Activated CD4-positive, alpha-beta memory T cell treated with anti-CD3 and anti-CD28 coated beads, Interleukin-2, amount 10 ng/mL, durations not matched to agents 7 days and 5 days (primary cell): ENCODE results near the gene ELL3. TPM values are rescaled to one million over a fixed set of nuclear protein-coding genes. Genes with fewer than 3 reads are reported as not detected.

Source experiments
- CTCF ChIA-PET: fragments of 350-600 bp; sonication (Branson Sonifier 250); formaldehyde crosslinking; loops from one replicate; lab custom pipeline; 2021; ENCODE audit warnings: antibody characterized with exemption, inconsistent platforms; lab: Charles Lee
- POLR2A ChIA-PET: fragments of 350-600 bp; sonication (Branson Sonifier 250); formaldehyde crosslinking; loops from one replicate; lab custom pipeline; 2021; ENCODE audit warnings: antibody characterized with exemption; lab: Charles Lee
- DNase-seq: peaks from one replicate; pipeline ENCODE4 v3.0.0-alpha.2; 2020
- H3K27ac Mint-ChIP-seq: one replicate; pipeline ENCODE4 v1.8.0; 2021; ENCODE audit warnings: mild to moderate bottlenecking, mixed read lengths
- H3K27me3 Mint-ChIP-seq: one replicate; pipeline ENCODE4 v1.8.0; 2021; ENCODE audit warnings: mixed read lengths
- H3K36me3 Mint-ChIP-seq: one replicate; pipeline ENCODE4 v1.8.0; 2021; ENCODE audit warnings: low read depth, mixed read lengths
- H3K4me1 Mint-ChIP-seq: one replicate; pipeline ENCODE4 v1.8.0; 2021; ENCODE audit warnings: mixed read lengths
- H3K4me3 Mint-ChIP-seq: one replicate; pipeline ENCODE4 v1.8.0; 2021; ENCODE audit warnings: mild to moderate bottlenecking, mixed read lengths
- H3K9me3 Mint-ChIP-seq: one replicate; pipeline ENCODE4 v1.8.0; 2021; ENCODE audit warnings: mixed read lengths
- total RNA-seq, 2 experiments: library from RNA; stranded (reverse); gene quantifications; one replicate each; pipeline ENCODE4 v1.2.3, GENCODE V29; 2021

The ELL3 gene
- total RNA-seq, 2 experiments from 2014 or later, result 0.25 to 0.33 TPM

GRCh38 chr15:43799945-43800285, 23.1 kb upstream of the ELL3 start, which contains the start of gene SERINC4:
SERINC4 (minus strand) TSS chr15:43800220; CDS start chr15:43799986, 234 bp downstream.
- no peaks in the 10 kb centered on the region for H3K9me3 Mint-ChIP-seq
- POLR2A ChIA-PET, result interaction anchor here (0.8 to 12.2 kb wide), 13 partner anchors 9 to 936 kb away, joined by 3 to 163 read pairs (median 5); partner anchors contain the start of genes ELL3, MFAP1, PDIA3 and SERF2
- peaks cover 52% of the 10 kb centered on the region for H3K4me1 Mint-ChIP-seq
- peaks cover 71% of the 10 kb centered on the region for H3K36me3 Mint-ChIP-seq
- DNase-seq, result no peak
- peak within 1 kb of the TSS; percentile 100 for H3K4me3 Mint-ChIP-seq
- no peaks in the 10 kb centered on the region for H3K27me3 Mint-ChIP-seq
- CTCF ChIA-PET, result interaction anchor here (1.0 to 2.9 kb wide), 5 partner anchors 11 to 290 kb away, joined by 4 to 9 read pairs (median 5); partner anchors contain the start of genes ELL3 and MFAP1
- H3K27ac Mint-ChIP-seq, result peak within 1 kb of the TSS; percentile 93

- H3K9me3 Mint-ChIP-seq, result no peaks in the 10 kb centered on the region
- no peaks in the 10 kb centered on the region for H3K27me3 Mint-ChIP-seq
- H3K27ac Mint-ChIP-seq, result peak overlapping the region; percentile 93
- CTCF ChIA-PET, result interaction anchor here (2.9 kb wide), 1 partner anchor 23 kb away, joined by 9 read pairs; the partner anchor contains the start of gene ELL3
- POLR2A ChIA-PET, result interaction anchor here (0.8 to 12.2 kb wide), 7 partner anchors 8 to 53 kb away, joined by 3 to 163 read pairs (median 18); partner anchors contain the start of genes ELL3, MFAP1, PDIA3 and SERF2
- H3K36me3 Mint-ChIP-seq, result peaks cover 71% of the 10 kb centered on the region
- DNase-seq, result no peak
- H3K4me3 Mint-ChIP-seq, result peak overlapping the region; percentile 13
- H3K4me1 Mint-ChIP-seq, result peaks cover 57% of the 10 kb centered on the region
Measured at GRCh38 chr15:43799209-43799944, 22.6 kb upstream of the ELL3 start.

GRCh38 chr15:43796566-43796965, 19.8 kb upstream of the ELL3 start:
- peaks cover 86% of the 10 kb centered on the region for H3K36me3 Mint-ChIP-seq
- no peak for DNase-seq
- H3K27me3 Mint-ChIP-seq, result no peaks in the 10 kb centered on the region
- no peaks in the 10 kb centered on the region for H3K9me3 Mint-ChIP-seq
- no peak overlapping the region for H3K4me3 Mint-ChIP-seq
- H3K4me1 Mint-ChIP-seq, result peaks cover 70% of the 10 kb centered on the region
- ChIA-PET POLR2A (interaction anchor here (1.1 to 12.2 kb wide), 3 partner anchors 22 to 51 kb away, joined by 3 to 163 read pairs (median 6); partner anchors contain the start of genes MFAP1, PDIA3 and WDR76), CTCF (interaction anchor here (0.6 to 1.7 kb wide), 2 partner anchors 20 to 26 kb away, joined by 4 to 5 read pairs; no protein-coding TSS in a partner anchor)
- no peak overlapping the region for H3K27ac Mint-ChIP-seq

- H3K27me3 Mint-ChIP-seq, result no peaks in the 10 kb centered on the region
- peaks cover 80% of the 10 kb centered on the region for H3K36me3 Mint-ChIP-seq
- peaks cover 67% of the 10 kb centered on the region for H3K4me1 Mint-ChIP-seq
- no peak overlapping the region for H3K4me3 Mint-ChIP-seq
- CTCF ChIA-PET, result interaction anchor here (1.7 kb wide), 1 partner anchor 26 kb away, joined by 5 read pairs; no protein-coding TSS in a partner anchor
- POLR2A ChIA-PET, result interaction anchor here (1.1 to 12.2 kb wide), 4 partner anchors 21 to 50 kb away, joined by 3 to 163 read pairs (median 5); partner anchors contain the start of genes MFAP1, PDIA3 and WDR76
- no peaks in the 10 kb centered on the region for H3K9me3 Mint-ChIP-seq
- DNase-seq, result no peak
- no peak overlapping the region for H3K27ac Mint-ChIP-seq
Measured at GRCh38 chr15:43795997-43796396, 19.2 kb upstream of the ELL3 start.

GRCh38 chr15:43795197-43795596, 18.4 kb upstream of the ELL3 start:
- H3K4me1 Mint-ChIP-seq, result peaks cover 61% of the 10 kb centered on the region
- H3K4me3 Mint-ChIP-seq, result no peak overlapping the region
- H3K27ac Mint-ChIP-seq, result no peak overlapping the region
- POLR2A ChIA-PET, result interaction anchor here (1.0 to 12.2 kb wide), 7 partner anchors 8 to 49 kb away, joined by 3 to 163 read pairs (median 4); partner anchors contain the start of genes ELL3, MFAP1, PDIA3 and WDR76
- no peaks in the 10 kb centered on the region for H3K27me3 Mint-ChIP-seq
- DNase-seq, result no peak
- CTCF ChIA-PET, result interaction anchor here (0.9 kb wide), 1 partner anchor 29 kb away, joined by 4 read pairs; the partner anchor contains the start of gene MFAP1
- H3K36me3 Mint-ChIP-seq, result peaks cover 74% of the 10 kb centered on the region
- H3K9me3 Mint-ChIP-seq, result no peaks in the 10 kb centered on the region

GRCh38 chr15:43794269-43795037, 17.7 kb upstream of the ELL3 start:
- DNase-seq, result no peak
- Mint-ChIP-seq H3K36me3 (peaks cover 67% of the 10 kb centered on the region), H3K4me3 (peak overlapping the region; percentile 95), H3K27me3 (no peaks in the 10 kb centered on the region), H3K9me3 (no peaks in the 10 kb centered on the region), H3K4me1 (peaks cover 53% of the 10 kb centered on the region), H3K27ac (peak overlapping the region; percentile 44)
- POLR2A ChIA-PET, result interaction anchor here (1.0 to 12.2 kb wide), 6 partner anchors 9 to 45 kb away, joined by 3 to 163 read pairs (median 4); partner anchors contain the start of genes ELL3, MFAP1 and WDR76
- CTCF ChIA-PET, result interaction anchor here (0.9 kb wide), 1 partner anchor 30 kb away, joined by 4 read pairs; the partner anchor contains the start of gene MFAP1

- POLR2A ChIA-PET, result interaction anchor here (1.1 to 12.2 kb wide), 12 partner anchors 8 to 283 kb away, joined by 3 to 163 read pairs (median 9); partner anchors contain the start of genes ELL3, HYPK, MFAP1 and PDIA3
- no peak for DNase-seq
- Mint-ChIP-seq H3K27me3 (no peaks in the 10 kb centered on the region), H3K9me3 (no peaks in the 10 kb centered on the region), H3K27ac (peak overlapping the region; percentile 95), H3K4me1 (peaks cover 46% of the 10 kb centered on the region), H3K36me3 (peaks cover 59% of the 10 kb centered on the region), H3K4me3 (peak overlapping the region; percentile 95)
- CTCF ChIA-PET, result interaction anchor here (0.9 to 1.2 kb wide), 3 partner anchors 8 to 31 kb away, joined by 3 to 4 read pairs (median 4); partner anchors contain the start of genes ELL3 and MFAP1
Measured at GRCh38 chr15:43793647-43794046, 16.9 kb upstream of the ELL3 start.

GRCh38 chr15:43792761-43793476, 16.2 kb upstream of the ELL3 start:
- H3K4me3 Mint-ChIP-seq, result peak overlapping the region; percentile 95
- POLR2A ChIA-PET, result interaction anchor here (1.1 to 5.2 kb wide), 11 partner anchors 9 to 282 kb away, joined by 3 to 88 read pairs (median 6); partner anchors contain the start of genes ELL3, HYPK, MFAP1 and PDIA3
- H3K36me3 Mint-ChIP-seq, result peaks cover 53% of the 10 kb centered on the region
- no peaks in the 10 kb centered on the region for H3K27me3 Mint-ChIP-seq
- peak overlapping the region; percentile 95 for H3K27ac Mint-ChIP-seq
- peaks cover 41% of the 10 kb centered on the region for H3K4me1 Mint-ChIP-seq
- DNase-seq, result peak; percentile 35
- CTCF ChIA-PET, result interaction anchor here (0.6 to 1.2 kb wide), 4 partner anchors 9 to 416 kb away, joined by 3 to 4 read pairs (median 4); partner anchors contain the start of genes ELL3 and MFAP1
- no peaks in the 10 kb centered on the region for H3K9me3 Mint-ChIP-seq

- Mint-ChIP-seq H3K27me3 (no peaks in the 10 kb centered on the region), H3K36me3 (peaks cover 49% of the 10 kb centered on the region), H3K9me3 (no peaks in the 10 kb centered on the region), H3K4me3 (peak within 1 kb of the TSS; percentile 95), H3K4me1 (peaks cover 38% of the 10 kb centered on the region), H3K27ac (peak within 1 kb of the TSS; percentile 95)
- POLR2A ChIA-PET, result interaction anchor here (1.0 to 5.2 kb wide), 11 partner anchors 9 to 281 kb away, joined by 3 to 88 read pairs (median 6); partner anchors contain the start of genes ELL3, HYPK, MFAP1 and PDIA3
- peak; percentile 100 for DNase-seq
- CTCF ChIA-PET, result interaction anchor here (0.6 to 1.2 kb wide), 5 partner anchors 10 to 416 kb away, joined by 3 to 7 read pairs (median 4); partner anchors contain the start of genes ELL3 and MFAP1
Measured at GRCh38 chr15:43791993-43792760, 15.4 kb upstream of the ELL3 start, which contains the start of gene SERF2. SERF2 (plus strand) TSS chr15:43792320; CDS start chr15:43792377, 57 bp downstream.

- DNase-seq, result no peak
- ChIA-PET POLR2A (interaction anchor here (1.3 to 5.2 kb wide), 5 partner anchors 12 to 36 kb away, joined by 4 to 88 read pairs (median 6); partner anchors contain the start of genes ELL3, HYPK, MFAP1 and SERINC4), CTCF (interaction anchor here (0.7 to 2.1 kb wide), 4 partner anchors 11 to 44 kb away, joined by 3 to 9 read pairs (median 5); partner anchors contain the start of genes ELL3, HYPK, PDIA3 and SERINC4)
- H3K27ac Mint-ChIP-seq, result no peak overlapping the region
- H3K4me1 Mint-ChIP-seq, result peaks cover 20% of the 10 kb centered on the region
- peaks cover 23% of the 10 kb centered on the region for H3K36me3 Mint-ChIP-seq
- no peak overlapping the region for H3K4me3 Mint-ChIP-seq
- no peaks in the 10 kb centered on the region for H3K9me3 Mint-ChIP-seq
- no peaks in the 10 kb centered on the region for H3K27me3 Mint-ChIP-seq
Measured at GRCh38 chr15:43789409-43789808, 12.6 kb upstream of the ELL3 start.
